ENCODE data around the gene ORC3. TPM values are rescaled to one million over a fixed set of nuclear protein-coding genes. Genes with fewer than 3 reads are reported as not detected.

Gene ORC3
- total RNA-seq (2022; extraction: Qiagen RNA extraction; ENCODE audit: low read depth), result 16.4 to 19.6 TPM (median 18.9 TPM) in 5 replicates

GRCh38 chr6:87589693-87590416 is at the start of gene ORC3, which contains the start of gene RARS2:
Gene ORC3, plus strand, starts transcription at chr6:87590135. Its CDS starts 34 bp downstream, at chr6:87590169.
Gene RARS2, minus strand, starts transcription at chr6:87589987. Its CDS starts 30 bp downstream, at chr6:87589957.

GRCh38 chr6:87701676-87702588 is 112.0 kb downstream of the ORC3 start, which contains the start of gene AKIRIN2:
Gene AKIRIN2, minus strand, starts transcription at chr6:87702233. Its CDS starts 549 bp downstream, at chr6:87701684.

Other genes starting within 250 kb of the ORC3 start
- 0.15 to 0.19 TPM (median 0.17 TPM) in 3 of 5 replicates, not detected in the others for gene C6orf163, start 245.3 kb upstream of the ORC3 start, total RNA-seq (2022; extraction: Qiagen RNA extraction; ENCODE audit: low read depth)
- gene CFAP206, start 182.2 kb upstream of the ORC3 start, total RNA-seq (2022; extraction: Qiagen RNA extraction; ENCODE audit: low read depth), result 0.47 to 0.93 TPM (median 0.56 TPM) in 5 replicates
- gene SLC35A1, start 117.2 kb upstream of the ORC3 start, total RNA-seq (2022; extraction: Qiagen RNA extraction; ENCODE audit: low read depth), result 7.2 to 12.5 TPM (median 10.8 TPM) in 5 replicates
- gene RARS2, start 148 bp upstream of the ORC3 start, total RNA-seq (2022; extraction: Qiagen RNA extraction; ENCODE audit: low read depth), result 18.8 to 23.1 TPM (median 21.2 TPM) in 5 replicates
- 30.9 to 50.1 TPM (median 46.0 TPM) in 5 replicates for gene AKIRIN2, start 112.1 kb downstream of the ORC3 start, total RNA-seq (2022; extraction: Qiagen RNA extraction; ENCODE audit: low read depth)

Data from A549 treated with DMSO at 1 μM for 4 hours (cell line).